Midbrain (tissue), 1 donor: Measurements from ENCODE around the gene CDKN2D.
"Not testable (repeated sequence)": the region's sequence is repeated elsewhere in the genome, so short reads cannot be mapped to it uniquely, and the experiment has no call there.

Source experiments
- DNase-seq: peaks from one replicate; lab custom pipeline; 2025; lab: John Stamatoyannopoulos, UW

The CDKN2D gene

GRCh38 chr19:10551698-10552301, 17.0 kb downstream of the CDKN2D start:
- no peak for DNase-seq

GRCh38 chr19:10551006-10551405, 17.8 kb downstream of the CDKN2D start:
- DNase-seq: not testable (repeated sequence)

GRCh38 chr19:10550336-10550735, 18.4 kb downstream of the CDKN2D start:
- DNase-seq: no peak

- DNase-seq: no peak
Observed at GRCh38 chr19:10549733-10550132, 19.0 kb downstream of the CDKN2D start.

DNA sequence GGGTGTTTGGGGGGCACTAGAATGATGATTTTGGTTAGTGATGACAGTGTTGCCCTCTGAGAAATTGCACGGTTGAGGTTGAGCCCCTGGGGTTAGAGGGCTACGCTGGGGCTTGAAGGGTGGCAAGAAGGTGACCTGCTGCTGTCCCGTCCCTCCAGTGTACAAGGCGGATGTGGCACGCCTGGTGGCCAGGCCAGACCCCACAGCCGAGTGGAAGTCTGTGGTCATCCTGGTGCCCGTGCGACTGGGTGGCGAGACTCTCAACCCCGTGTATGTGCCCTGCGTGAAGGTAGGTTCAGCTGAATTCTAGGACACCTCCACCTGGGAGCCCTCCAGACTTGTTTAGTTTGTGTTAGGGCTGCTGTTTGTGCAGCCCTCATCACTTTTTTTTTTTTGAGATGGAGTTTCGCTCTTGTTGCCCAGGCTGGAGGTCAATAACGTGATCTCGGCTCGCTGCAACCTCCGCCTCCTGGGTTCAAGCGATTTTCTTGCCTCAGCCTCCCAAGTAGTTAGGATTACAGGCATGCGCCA, 20.0 kb downstream of the CDKN2D start:
- no peak for DNase-seq

DNA sequence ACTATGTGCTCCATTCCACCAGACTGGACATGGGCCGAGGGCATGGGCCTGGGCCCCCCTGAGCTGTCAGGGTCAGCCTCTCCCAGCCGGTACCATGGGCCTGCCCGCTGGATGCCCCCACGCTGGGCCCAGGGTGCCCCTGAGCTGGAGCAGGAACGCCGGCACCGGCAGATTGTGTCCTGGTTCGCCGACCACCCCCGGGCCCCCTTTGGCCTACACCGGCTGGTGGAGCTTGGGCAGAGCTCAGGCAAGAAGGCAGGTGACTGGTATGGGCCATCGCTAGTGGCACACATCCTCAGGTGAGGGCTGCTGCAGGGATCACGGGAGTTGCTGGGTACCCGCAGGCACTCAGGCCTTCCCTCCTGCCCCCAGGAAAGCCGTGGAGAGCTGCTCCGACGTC, 22.0 kb downstream of the CDKN2D start:
- no peak for DNase-seq

DNA sequence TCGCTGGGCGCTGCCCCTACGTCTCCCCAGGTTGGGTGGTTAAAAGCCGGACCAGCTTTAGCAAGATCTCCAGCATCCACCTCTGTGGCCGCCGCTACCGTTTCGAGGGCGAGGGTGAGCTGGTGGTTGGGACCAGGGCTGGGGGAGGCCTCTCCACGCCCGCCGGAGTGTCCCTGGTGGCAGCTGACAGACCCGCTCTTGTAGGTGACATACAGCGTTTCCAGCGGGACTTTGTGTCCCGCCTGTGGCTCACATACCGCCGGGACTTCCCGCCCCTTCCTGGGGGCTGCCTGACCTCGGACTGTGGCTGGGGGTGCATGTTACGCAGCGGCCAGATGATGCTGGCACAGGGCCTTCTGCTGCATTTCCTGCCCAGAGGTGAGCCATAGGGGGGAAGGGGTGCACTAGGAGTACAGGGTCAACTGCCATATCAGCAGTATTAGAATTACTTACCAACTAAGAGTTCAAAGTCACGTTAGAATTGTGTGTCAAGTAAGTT, 24.0 kb downstream of the CDKN2D start:
- no peak for DNase-seq

- DNase-seq: no peak
Observed at GRCh38 chr19:10544242-10544752, 24.5 kb downstream of the CDKN2D start.

- DNase-seq: peak; percentile 85
Observed at GRCh38 chr19:10543420-10544241, 25.1 kb downstream of the CDKN2D start, which contains the start of gene ATG4D. Gene ATG4D (plus strand): TSS chr19:10543904. CDS start chr19:10544091, 187 bp downstream.

- no peak for DNase-seq
Observed at GRCh38 chr19:10543059-10543419, 25.7 kb downstream of the CDKN2D start.

GRCh38 chr19:10539016-10539415, 29.8 kb downstream of the CDKN2D start:
- DNase-seq: not testable (repeated sequence)

GRCh38 chr19:10538204-10538983, 30.4 kb downstream of the CDKN2D start:
- no peak for DNase-seq

DNA sequence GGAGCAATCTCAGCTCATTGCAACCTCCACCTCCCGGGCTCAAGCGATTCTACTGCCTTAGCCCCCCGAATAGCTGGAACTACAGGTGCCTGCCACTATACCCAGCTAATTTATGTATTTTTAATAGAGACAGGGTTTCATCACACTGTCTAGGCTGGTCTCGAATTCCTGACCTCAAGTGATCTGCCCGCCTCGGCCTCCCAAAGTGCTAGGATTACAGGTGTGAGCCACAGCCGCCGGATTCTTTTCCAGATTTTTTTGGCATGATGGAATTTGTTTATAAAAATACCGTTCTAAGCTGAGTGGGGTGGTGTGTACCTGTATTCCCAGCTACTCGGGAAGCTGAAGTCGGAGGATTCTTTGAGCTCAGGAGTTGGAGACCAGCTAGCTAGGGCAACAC, 31.1 kb downstream of the CDKN2D start:
- no peak for DNase-seq

DNA sequence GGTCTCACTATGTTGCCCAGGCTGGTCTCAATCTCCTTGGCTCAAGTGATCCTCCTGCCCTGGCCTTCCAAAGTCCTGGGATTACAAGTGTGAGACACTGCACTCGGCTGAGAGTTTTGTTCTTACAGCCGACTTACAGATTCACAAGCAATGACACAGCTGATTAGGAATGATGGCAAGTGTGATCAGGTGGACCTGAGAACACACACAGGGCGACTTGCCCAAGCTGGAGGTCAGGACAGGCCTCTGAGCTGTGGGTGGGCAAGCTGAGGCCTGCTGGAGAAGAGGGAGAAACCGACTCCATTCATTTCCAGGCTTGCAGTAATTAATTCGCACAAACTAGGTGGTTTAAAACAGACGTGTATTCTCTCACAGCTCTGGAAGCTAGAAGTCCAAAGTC, 33.2 kb downstream of the CDKN2D start:
- DNase-seq: no peak

DNA sequence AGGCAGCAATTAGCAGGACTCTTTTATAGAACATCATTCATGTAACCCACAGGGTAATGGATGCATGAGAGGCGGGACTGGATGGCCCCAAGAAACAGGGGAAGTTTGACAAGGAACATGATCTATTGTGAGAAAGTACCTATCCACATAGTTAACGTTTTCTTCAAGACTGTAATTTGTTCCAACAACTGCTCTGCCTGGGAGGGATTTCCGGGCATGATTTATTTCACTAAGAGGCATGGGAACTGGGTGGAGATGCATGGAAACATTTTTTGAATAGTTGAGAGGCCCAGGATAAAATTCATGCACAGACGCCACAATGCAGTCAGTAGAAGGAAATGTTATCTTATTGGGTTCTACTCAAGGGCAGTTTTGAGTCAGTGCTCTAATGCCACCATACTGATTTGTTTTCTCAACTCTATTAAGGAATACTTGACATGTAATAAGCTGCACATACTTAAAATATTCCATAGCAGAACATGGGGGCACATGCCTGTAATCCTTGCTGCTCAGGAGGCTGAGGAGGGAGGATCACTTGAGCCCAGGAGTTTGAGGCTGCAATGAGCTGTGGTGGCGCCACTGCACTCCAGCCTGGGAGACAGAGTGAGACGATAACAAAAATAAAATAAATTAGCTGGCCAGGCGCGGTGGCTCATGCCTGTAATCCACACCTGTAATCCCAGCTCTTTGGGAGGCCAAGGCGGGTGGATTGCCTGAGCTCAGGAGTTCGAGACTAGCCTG, 35.0 kb downstream of the CDKN2D start:
- no peak for DNase-seq

GRCh38 chr19:10532457-10532856, 36.3 kb downstream of the CDKN2D start:
- no peak for DNase-seq

- not testable (repeated sequence) for DNase-seq
Observed at GRCh38 chr19:10526887-10527286, 41.9 kb downstream of the CDKN2D start.

DNA sequence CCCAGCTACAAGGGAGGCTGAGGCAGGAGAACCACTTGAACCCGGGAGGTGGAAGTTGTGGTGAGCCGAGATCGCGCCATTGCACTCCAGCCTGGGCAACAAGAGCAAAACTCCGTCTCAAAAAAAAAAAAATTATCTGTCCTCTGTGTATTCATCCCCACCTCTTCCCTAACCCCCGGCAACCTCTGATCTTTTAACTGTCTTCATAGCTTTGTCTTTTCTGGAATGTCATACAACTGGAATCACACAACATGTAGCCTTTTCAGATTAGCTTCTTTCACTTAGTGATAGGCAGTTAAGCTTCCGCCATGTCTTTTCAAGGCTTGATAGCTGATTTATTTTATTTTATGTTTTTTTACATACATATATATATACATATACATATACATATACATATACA, 43.1 kb downstream of the CDKN2D start:
- no peak for DNase-seq

- no peak for DNase-seq
Observed at GRCh38 chr19:10523135-10523636, 45.6 kb downstream of the CDKN2D start.

- DNase-seq: no peak
Observed at GRCh38 chr19:10521461-10522171, 47.2 kb downstream of the CDKN2D start.
